GM23338 (cell line): ENCODE measurements around the gene LGR5. TPM values are rescaled to one million over a fixed set of nuclear protein-coding genes. Genes with fewer than 3 reads are reported as not detected.

Experiments
- ATAC-seq: fragments of 200-7000 bp; cut with Tn5 transposase; 3 replicates; pipeline ENCODE4 v1.9.1; 2020
- DNase-seq: peaks from one replicate; pipeline ENCODE4 v3.0.0-alpha.2; 2015; ENCODE audit warnings: low spot score
- H2AFZ ChIP-seq: fragments of 200-600 bp; sonication (generic); 2 replicates; pipeline ENCODE4 v1.8.0; 2016; ENCODE audit warnings: antibody characterized with exemption, mild to moderate bottlenecking, moderate library complexity
- H3F3A ChIP-seq: fragments of 200-600 bp; sonication (generic); replicated peaks from 2 replicates; pipeline ENCODE4 v1.8.0; 2017; ENCODE audit warnings: antibody characterized with exemption, mixed run types, low read depth
- H3K27ac ChIP-seq: fragments of 200-600 bp; sonication (generic); 2 replicates; pipeline ENCODE4 v1.6.1; 2016; ENCODE audit warnings: low read depth
- H3K27me3 ChIP-seq: fragments of 200-600 bp; sonication (generic); 2 replicates; pipeline ENCODE4 v1.8.0; 2016; ENCODE audit warnings: mild to moderate bottlenecking, mixed run types, moderate library complexity; ENCODE audit not compliant: insufficient read depth
- H3K36me3 ChIP-seq: fragments of 200-600 bp; sonication (generic); 2 replicates; pipeline ENCODE4 v1.8.0; 2016; ENCODE audit warnings: mild to moderate bottlenecking; ENCODE audit not compliant: insufficient read depth
- H3K4me1 ChIP-seq: fragments of 200-600 bp; sonication (generic); 2 replicates; pipeline ENCODE4 v1.8.0; 2016; ENCODE audit warnings: mild to moderate bottlenecking, moderate library complexity; ENCODE audit not compliant: insufficient read depth
- H3K4me2 ChIP-seq: fragments of 200-600 bp; sonication (generic); 2 replicates; pipeline ENCODE4 v1.7.1; 2017; ENCODE audit warnings: mixed run types
- H3K4me3 ChIP-seq: fragments of 200-600 bp; sonication (generic); 2 replicates; pipeline ENCODE4 v1.6.1; 2016; ENCODE audit warnings: mixed run types
- H3K79me2 ChIP-seq: fragments of 200-600 bp; sonication (generic); replicated peaks from 2 replicates; pipeline ENCODE4 v1.8.0; 2017; ENCODE audit warnings: mild to moderate bottlenecking; ENCODE audit not compliant: insufficient read depth
- H3K9me2 ChIP-seq: fragments of 200-600 bp; sonication (generic); 2 replicates; pipeline ENCODE4 v1.8.0; 2017; ENCODE audit not compliant: insufficient read depth
- H4K20me1 ChIP-seq: fragments of 200-600 bp; sonication (generic); replicated peaks from 2 replicates; pipeline ENCODE4 v1.8.0; 2017; ENCODE audit warnings: mild to moderate bottlenecking; ENCODE audit not compliant: insufficient read depth
- H3K27ac Mint-ChIP-seq: 2 replicates; pipeline ENCODE4 v1.8.0; 2020; ENCODE audit warnings: inconsistent platforms, mild to moderate bottlenecking, moderate library complexity, mixed read lengths
- H3K27me3 Mint-ChIP-seq: 3 replicates; pipeline ENCODE4 v1.8.0; 2022; ENCODE audit warnings: low read depth, mild to moderate bottlenecking, moderate library complexity, mixed read lengths, inconsistent platforms; ENCODE audit not compliant: insufficient read depth, poor library complexity
- H3K36me3 Mint-ChIP-seq: 3 replicates; pipeline ENCODE4 v1.8.0; 2021; ENCODE audit warnings: low read depth, mild to moderate bottlenecking, inconsistent platforms, moderate library complexity, mixed read lengths
- H3K4me1 Mint-ChIP-seq: 3 replicates; pipeline ENCODE4 v1.8.0; 2020; ENCODE audit warnings: mild to moderate bottlenecking, inconsistent platforms, mixed read lengths
- H3K4me3 Mint-ChIP-seq: 3 replicates; pipeline ENCODE4 v1.8.0; 2021; ENCODE audit warnings: moderate library complexity, mild to moderate bottlenecking, inconsistent platforms, mixed read lengths
- H3K9me3 Mint-ChIP-seq: 3 replicates; pipeline ENCODE4 v1.8.0; 2020; ENCODE audit warnings: moderate library complexity, mild to moderate bottlenecking, inconsistent platforms, mixed read lengths
- CREB1 ChIP-seq: fragments of 250-450 bp; sonication (Bioruptor Pico); IDR thresholded peaks from 2 replicates; pipeline ENCODE4 v1.5.0; 2020; ENCODE audit warnings: low read depth, mild to moderate bottlenecking, moderate library complexity
- EZH2phosphoT487 ChIP-seq: fragments of 200-600 bp; sonication (generic); IDR thresholded peaks from one replicate; pipeline ENCODE4 v1.8.1; 2018; ENCODE audit warnings: antibody characterized with exemption; ENCODE audit not compliant: unreplicated experiment
- NANOG ChIP-seq: IDR thresholded peaks from 2 replicates; pipeline ENCODE4 v1.6.1; 2016; ENCODE audit warnings: antibody characterized with exemption, borderline replicate concordance
- POLR2AphosphoS5 ChIP-seq: IDR thresholded peaks from 2 replicates; pipeline ENCODE4 v1.6.1; 2016; ENCODE audit warnings: antibody characterized with exemption, low read depth
- STAT1 ChIP-seq: IDR thresholded peaks from one replicate; pipeline ENCODE4 v1.6.1; 2016; ENCODE audit warnings: antibody characterized with exemption; ENCODE audit not compliant: unreplicated experiment
- ZNF114 ChIP-seq: fragments of 250-450 bp; sonication (Bioruptor Pico); IDR thresholded peaks from 2 replicates; pipeline ENCODE4 v1.5.0; 2020; ENCODE audit warnings: mild to moderate bottlenecking, moderate library complexity
- ZNF331 ChIP-seq: fragments of 250-450 bp; sonication (Bioruptor Pico); IDR thresholded peaks from 2 replicates; pipeline ENCODE4 v1.5.0; 2020; ENCODE audit warnings: low read depth, mild to moderate bottlenecking, moderate library complexity
- polyA plus RNA-seq: library from polyadenylated mRNA; unstranded; fragments of >200 nt; fragmentation: Nextera tagmentation; extraction: Ambion mirVana; gene quantifications from 2 replicates; pipeline ENCODE4 v1.2.1, GENCODE V29; 2016
- total RNA-seq: library from RNA; depleted of rRNA; stranded (reverse); fragments of >200 nt; shearing (Covaris generic); gene quantifications from 2 replicates; pipeline ENCODE4 v1.2.3, GENCODE V29; 2014
- TF ChIP-seq, protein P1 (sequence below), 2 experiments: fragments of 200-600 bp in 1 of 2; sonication (generic) in 1 of 2; conservative IDR thresholded peaks; 2 replicates each; pipeline versions ENCODE4 v1.5.1 to v1.6.1; 2016 to 2017; ENCODE audit warnings: antibody characterized with exemption in 2 of 2, low read depth in 2 of 2, mild to moderate bottlenecking in 2 of 2, moderate library complexity in 1 of 2
- TF ChIP-seq, protein P2 (sequence below): IDR thresholded peaks from one replicate; pipeline ENCODE4 v1.6.1; 2018; ENCODE audit warnings: antibody characterized with exemption; ENCODE audit not compliant: unreplicated experiment
- TF ChIP-seq, protein P3 (sequence below): fragments of 250-450 bp; sonication (Bioruptor Pico); IDR thresholded peaks from 2 replicates; pipeline ENCODE4 v1.5.0; 2020; ENCODE audit warnings: mild to moderate bottlenecking, moderate library complexity

LGR5 gene
- total and polyA plus RNA-seq, 2 experiments from 2014 or later: 0.17 to 0.26 TPM

DNA sequence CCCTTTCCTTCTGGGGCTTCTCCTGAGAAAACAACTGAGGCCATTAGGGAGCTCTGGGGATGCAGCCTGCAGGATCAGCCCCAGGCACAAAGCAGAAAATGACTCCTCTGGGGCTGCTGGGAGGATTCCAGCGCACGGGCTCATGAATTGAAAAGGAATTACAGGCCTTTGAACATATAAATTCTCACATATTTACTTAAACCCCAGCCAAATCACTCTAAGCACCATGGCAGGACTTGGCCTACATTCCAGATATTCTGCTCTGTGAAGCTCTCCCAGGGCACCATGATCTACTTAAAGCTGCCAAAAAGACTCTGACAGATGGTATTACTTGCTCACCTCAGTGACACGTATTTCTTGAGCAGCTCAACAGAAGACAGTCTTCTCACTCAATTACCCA lies 136.9 kb downstream of the LGR5 start:
- Histone ChIP-seq H3K27ac (no peak overlapping the region), H3K4me1 (no peaks in the 10 kb centered on the region), H3K4me3 (no peak overlapping the region), H3K36me3 (no peaks in the 10 kb centered on the region), H3F3A (no peaks in the 10 kb centered on the region), H3K27me3 (no peaks in the 10 kb centered on the region), H3K4me2 (no peak overlapping the region), H2AFZ (peak overlapping the region; percentile 24; the same call in 1 of the 2 replicates), H3K79me2 (no peaks in the 10 kb centered on the region), H4K20me1 (no peaks in the 10 kb centered on the region), H3K9me2 (no peaks in the 10 kb centered on the region)
- no peaks in the 10 kb centered on the region for H3K9me3 Mint-ChIP-seq
- no peak overlapping the region for H3K27ac Mint-ChIP-seq
- peaks cover 1% of the 10 kb centered on the region for H3K27me3 Mint-ChIP-seq
- DNase-seq (no peak), ATAC-seq (no peak)
- H3K4me3 Mint-ChIP-seq: no peak overlapping the region
- TF ChIP-seq EZH2phosphoT487 (no peak), ZNF331 (CRISPR knock-in tag) (no peak), STAT1 (no peak), ZNF114 (CRISPR knock-in tag) (no peak), NANOG (no peak), POLR2AphosphoS5 (no peak), CREB1 (no peak)
- TF ChIP-seq, protein P1, sequence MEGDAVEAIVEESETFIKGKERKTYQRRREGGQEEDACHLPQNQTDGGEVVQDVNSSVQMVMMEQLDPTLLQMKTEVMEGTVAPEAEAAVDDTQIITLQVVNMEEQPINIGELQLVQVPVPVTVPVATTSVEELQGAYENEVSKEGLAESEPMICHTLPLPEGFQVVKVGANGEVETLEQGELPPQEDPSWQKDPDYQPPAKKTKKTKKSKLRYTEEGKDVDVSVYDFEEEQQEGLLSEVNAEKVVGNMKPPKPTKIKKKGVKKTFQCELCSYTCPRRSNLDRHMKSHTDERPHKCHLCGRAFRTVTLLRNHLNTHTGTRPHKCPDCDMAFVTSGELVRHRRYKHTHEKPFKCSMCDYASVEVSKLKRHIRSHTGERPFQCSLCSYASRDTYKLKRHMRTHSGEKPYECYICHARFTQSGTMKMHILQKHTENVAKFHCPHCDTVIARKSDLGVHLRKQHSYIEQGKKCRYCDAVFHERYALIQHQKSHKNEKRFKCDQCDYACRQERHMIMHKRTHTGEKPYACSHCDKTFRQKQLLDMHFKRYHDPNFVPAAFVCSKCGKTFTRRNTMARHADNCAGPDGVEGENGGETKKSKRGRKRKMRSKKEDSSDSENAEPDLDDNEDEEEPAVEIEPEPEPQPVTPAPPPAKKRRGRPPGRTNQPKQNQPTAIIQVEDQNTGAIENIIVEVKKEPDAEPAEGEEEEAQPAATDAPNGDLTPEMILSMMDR (conservative IDR thresholded peaks at IDR 0.05; ENCODE audit: low read depth in 2 of 2): no peak
- TF ChIP-seq, protein P2, sequence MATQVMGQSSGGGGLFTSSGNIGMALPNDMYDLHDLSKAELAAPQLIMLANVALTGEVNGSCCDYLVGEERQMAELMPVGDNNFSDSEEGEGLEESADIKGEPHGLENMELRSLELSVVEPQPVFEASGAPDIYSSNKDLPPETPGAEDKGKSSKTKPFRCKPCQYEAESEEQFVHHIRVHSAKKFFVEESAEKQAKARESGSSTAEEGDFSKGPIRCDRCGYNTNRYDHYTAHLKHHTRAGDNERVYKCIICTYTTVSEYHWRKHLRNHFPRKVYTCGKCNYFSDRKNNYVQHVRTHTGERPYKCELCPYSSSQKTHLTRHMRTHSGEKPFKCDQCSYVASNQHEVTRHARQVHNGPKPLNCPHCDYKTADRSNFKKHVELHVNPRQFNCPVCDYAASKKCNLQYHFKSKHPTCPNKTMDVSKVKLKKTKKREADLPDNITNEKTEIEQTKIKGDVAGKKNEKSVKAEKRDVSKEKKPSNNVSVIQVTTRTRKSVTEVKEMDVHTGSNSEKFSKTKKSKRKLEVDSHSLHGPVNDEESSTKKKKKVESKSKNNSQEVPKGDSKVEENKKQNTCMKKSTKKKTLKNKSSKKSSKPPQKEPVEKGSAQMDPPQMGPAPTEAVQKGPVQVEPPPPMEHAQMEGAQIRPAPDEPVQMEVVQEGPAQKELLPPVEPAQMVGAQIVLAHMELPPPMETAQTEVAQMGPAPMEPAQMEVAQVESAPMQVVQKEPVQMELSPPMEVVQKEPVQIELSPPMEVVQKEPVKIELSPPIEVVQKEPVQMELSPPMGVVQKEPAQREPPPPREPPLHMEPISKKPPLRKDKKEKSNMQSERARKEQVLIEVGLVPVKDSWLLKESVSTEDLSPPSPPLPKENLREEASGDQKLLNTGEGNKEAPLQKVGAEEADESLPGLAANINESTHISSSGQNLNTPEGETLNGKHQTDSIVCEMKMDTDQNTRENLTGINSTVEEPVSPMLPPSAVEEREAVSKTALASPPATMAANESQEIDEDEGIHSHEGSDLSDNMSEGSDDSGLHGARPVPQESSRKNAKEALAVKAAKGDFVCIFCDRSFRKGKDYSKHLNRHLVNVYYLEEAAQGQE: no peak
- TF ChIP-seq, protein P3, sequence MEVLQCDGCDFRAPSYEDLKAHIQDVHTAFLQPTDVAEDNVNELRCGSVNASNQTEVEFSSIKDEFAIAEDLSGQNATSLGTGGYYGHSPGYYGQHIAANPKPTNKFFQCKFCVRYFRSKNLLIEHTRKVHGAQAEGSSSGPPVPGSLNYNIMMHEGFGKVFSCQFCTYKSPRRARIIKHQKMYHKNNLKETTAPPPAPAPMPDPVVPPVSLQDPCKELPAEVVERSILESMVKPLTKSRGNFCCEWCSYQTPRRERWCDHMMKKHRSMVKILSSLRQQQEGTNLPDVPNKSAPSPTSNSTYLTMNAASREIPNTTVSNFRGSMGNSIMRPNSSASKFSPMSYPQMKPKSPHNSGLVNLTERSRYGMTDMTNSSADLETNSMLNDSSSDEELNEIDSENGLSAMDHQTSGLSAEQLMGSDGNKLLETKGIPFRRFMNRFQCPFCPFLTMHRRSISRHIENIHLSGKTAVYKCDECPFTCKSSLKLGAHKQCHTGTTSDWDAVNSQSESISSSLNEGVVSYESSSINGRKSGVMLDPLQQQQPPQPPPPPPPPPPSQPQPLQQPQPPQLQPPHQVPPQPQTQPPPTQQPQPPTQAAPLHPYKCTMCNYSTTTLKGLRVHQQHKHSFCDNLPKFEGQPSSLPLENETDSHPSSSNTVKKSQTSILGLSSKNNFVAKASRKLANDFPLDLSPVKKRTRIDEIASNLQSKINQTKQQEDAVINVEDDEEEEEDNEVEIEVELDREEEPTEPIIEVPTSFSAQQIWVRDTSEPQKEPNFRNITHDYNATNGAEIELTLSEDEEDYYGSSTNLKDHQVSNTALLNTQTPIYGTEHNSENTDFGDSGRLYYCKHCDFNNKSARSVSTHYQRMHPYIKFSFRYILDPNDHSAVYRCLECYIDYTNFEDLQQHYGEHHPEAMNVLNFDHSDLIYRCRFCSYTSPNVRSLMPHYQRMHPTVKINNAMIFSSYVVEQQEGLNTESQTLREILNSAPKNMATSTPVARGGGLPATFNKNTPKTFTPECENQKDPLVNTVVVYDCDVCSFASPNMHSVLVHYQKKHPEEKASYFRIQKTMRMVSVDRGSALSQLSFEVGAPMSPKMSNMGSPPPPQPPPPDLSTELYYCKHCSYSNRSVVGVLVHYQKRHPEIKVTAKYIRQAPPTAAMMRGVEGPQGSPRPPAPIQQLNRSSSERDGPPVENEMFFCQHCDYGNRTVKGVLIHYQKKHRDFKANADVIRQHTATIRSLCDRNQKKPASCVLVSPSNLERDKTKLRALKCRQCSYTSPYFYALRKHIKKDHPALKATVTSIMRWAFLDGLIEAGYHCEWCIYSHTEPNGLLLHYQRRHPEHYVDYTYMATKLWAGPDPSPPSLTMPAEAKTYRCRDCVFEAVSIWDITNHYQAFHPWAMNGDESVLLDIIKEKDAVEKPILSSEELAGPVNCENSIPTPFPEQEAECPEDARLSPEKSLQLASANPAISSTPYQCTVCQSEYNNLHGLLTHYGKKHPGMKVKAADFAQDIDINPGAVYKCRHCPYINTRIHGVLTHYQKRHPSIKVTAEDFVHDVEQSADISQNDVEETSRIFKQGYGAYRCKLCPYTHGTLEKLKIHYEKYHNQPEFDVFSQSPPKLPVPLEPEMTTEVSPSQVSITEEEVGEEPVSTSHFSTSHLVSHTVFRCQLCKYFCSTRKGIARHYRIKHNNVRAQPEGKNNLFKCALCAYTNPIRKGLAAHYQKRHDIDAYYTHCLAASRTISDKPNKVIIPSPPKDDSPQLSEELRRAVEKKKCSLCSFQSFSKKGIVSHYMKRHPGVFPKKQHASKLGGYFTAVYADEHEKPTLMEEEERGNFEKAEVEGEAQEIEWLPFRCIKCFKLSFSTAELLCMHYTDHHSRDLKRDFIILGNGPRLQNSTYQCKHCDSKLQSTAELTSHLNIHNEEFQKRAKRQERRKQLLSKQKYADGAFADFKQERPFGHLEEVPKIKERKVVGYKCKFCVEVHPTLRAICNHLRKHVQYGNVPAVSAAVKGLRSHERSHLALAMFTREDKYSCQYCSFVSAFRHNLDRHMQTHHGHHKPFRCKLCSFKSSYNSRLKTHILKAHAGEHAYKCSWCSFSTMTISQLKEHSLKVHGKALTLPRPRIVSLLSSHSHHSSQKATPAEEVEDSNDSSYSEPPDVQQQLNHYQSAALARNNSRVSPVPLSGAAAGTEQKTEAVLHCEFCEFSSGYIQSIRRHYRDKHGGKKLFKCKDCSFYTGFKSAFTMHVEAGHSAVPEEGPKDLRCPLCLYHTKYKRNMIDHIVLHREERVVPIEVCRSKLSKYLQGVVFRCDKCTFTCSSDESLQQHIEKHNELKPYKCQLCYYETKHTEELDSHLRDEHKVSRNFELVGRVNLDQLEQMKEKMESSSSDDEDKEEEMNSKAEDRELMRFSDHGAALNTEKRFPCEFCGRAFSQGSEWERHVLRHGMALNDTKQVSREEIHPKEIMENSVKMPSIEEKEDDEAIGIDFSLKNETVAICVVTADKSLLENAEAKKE (CRISPR knock-in tag): no peak
- H3K36me3 Mint-ChIP-seq: no peaks in the 10 kb centered on the region
- no peaks in the 10 kb centered on the region for H3K4me1 Mint-ChIP-seq
